Measurements from ENCODE around the gene ZSCAN5C.
"Not testable (repeated sequence)": the region's sequence is repeated elsewhere in the genome, so short reads cannot be mapped to it uniquely, and the experiment has no call there.

The ZSCAN5C gene, protein sequence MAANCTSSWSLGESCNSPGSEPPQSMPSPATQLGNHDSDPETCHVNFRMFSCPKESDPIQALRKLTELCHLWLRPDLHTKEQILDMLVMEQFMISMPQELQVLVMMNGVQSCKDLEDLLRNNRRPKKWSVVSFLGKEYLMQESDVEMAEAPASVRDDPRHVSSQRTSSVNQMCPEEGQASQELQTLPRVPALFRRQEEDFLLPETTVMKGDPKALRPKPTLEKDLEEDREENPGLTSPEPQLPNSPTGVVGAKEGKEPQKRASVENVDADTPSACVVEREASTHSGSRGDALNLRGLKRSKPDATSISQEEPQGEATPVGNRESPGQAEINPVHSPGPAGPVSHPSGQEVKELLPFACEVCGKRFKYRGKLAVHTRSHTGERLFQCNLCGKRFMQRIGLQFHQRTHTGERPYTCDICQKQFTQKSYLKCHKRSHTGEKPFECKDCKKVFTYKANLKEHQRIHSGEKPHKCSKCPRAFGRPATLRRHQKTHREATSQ

DNA sequence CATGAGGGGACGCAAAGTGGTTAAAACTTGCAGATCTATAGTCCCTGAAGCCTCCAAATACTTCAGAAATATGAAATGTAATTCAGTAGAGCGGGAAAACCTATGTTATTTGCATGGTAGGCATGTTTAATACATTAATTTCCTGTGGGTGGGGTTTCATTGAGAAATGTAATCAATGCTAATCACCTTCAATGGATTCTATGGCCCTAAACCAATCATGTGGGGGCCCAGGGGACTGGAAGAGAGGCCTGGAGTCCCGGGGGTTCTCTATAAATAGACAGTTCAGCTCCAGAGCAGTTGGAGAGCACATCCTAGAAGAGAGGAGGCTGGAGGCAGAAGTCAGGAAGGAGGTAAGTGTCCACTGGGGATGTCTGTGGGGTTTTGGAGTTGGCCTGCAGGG, at the start of gene ZSCAN5C:
TSS of gene ZSCAN5C (plus strand) at position 301 of the 400 bp plus-strand sequence. CDS start 3,641 bp downstream, outside the sequence.
- no peak for DNase-seq (ENCODE audit: low spot score)

DNA sequence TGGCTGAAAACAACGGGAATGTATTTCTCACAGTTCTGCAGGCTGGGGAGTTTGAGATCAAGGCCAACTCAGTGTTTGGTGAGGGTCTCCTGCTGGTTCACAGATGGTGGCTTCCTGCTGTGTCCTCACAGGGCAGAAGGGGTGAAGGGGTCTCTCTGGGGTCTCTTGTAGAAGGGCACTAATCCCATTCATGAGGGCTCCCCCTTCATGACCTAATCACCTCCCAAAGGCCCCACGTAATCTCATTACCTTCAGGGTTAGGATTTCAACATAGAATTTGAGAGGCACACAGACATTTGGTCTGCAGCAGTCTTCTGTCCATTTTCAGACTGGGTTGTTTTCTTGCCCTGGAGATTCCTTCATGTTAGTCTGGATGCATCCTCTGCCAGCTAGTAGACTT, 49.4 kb upstream of the ZSCAN5C start:
- no peak for DNase-seq (ENCODE audit: low spot score)

DNA sequence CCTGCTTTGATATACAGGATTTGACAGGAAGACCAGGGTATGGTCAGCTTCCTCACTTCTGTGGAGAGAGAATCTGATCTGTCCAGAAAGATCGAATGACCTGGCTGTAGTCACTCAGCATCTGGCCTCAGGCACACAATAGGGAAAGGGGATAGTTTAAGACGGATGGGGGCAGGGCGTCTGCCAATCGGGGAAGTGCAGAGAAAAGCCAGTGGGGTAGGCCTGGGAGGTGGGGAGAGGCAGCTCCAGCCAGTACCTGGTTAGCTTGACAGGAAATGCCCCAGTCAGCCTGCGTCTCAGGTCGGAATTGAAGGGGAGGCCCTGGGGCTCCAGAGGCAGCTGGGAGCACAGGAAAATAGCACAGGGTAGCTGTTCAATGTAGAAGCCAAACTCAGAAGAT, 48.6 kb upstream of the ZSCAN5C start:
- peak; percentile 74 for DNase-seq (ENCODE audit: low spot score)

DNA sequence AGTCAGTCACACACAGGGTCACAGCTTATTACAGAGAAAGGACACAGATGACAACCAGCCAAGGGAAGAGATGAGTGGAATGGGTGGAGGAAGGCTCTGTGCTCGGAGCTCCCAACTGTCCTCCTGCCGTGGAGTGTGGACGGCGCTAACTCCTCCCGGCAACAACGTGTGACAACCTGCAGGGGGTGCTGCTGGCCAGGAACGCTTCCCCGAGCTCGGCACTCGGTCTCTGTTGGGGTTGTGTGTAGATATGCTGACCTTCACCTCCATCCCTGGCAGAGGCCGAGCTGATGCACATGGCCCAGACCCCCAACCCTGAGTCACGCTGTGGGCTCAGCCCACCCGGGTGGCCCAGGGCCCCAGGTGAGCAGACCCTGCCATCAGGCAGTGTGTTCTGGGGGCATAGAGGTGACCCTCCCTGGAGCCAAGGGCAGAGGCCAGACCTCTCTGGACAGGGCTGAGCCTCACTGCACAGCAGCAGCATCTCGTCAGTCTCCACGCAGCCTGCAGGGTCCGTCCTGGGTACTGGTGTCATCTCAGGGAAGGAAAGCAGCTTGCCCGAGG, 46.9 kb upstream of the ZSCAN5C start:
- DNase-seq (ENCODE audit: low spot score) = peak; percentile 85

DNA sequence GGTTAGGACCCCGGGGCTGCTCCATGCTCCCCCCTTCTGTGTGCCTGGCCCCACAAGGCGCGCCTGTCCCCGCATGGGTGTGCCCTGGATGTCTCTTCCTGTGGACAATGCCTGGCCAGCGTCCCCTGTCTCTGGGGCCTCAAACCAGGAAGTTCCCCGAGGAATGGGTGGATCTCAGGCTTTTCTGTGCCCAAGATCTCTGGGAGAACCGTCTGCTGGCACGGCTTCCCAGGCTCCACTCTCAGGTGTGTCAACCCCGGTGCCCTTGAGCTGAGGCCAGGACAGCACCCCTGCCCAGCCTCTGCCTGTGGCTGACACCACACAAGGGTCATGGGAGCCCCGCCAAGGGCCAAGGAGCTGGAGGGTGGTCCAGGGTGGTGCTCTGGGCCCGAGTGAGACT, 45.3 kb upstream of the ZSCAN5C start:
- DNase-seq (ENCODE audit: low spot score) = no peak

DNA sequence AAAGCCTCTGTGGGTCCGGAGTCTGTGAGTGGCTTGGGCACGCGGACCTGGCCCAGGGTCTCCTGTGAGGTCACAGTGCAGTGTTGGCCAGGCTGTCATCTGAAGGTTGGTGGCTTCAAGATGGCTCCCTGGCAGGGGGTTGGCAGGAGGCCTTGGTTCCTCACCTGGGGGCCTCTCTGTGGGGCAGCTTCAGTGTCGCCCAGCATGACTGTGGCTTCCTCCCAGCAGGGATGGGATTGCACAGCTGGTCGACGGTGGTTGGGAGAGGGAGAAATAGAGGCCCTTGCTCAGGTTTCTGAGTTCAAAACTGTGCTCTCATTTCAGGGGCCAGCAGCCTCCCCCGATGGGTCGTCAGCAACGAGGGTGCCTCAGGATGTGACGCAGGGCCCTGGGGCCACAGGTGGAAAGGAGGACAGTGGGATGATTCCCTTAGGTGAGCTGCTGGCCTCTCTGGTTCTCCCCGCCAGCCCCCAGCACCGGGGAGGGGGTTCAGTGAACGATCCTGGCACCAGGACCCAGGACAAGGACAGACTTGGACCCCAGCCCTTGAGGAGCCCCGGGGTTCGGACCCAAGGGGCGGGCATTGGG, 43.8 kb upstream of the ZSCAN5C start:
- DNase-seq (ENCODE audit: low spot score) = no peak

DNA sequence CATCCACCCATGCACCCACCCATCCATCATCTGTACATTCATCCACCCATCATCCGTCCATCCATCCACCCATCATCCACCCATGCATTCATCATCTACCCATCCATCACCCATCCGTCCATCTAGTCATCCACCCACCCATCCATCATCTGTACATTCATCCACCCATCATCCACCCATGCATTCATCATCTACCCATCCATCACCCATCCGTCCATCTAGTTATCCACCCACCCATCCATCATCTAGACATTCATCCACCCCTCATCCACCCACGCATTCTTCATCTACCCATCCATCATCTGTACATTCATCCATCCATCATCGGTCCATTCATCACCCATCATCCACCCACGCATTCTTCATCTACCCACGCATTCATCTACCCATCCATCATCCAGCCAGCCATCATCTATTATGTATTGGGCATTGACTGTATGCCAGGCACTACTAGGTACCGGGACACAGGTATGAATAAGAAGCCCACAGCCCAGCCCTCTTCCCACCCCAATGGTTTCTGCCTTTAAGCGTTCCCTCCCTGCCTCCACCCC, 43.0 kb upstream of the ZSCAN5C start:
- DNase-seq (ENCODE audit: low spot score) = no peak

DNA sequence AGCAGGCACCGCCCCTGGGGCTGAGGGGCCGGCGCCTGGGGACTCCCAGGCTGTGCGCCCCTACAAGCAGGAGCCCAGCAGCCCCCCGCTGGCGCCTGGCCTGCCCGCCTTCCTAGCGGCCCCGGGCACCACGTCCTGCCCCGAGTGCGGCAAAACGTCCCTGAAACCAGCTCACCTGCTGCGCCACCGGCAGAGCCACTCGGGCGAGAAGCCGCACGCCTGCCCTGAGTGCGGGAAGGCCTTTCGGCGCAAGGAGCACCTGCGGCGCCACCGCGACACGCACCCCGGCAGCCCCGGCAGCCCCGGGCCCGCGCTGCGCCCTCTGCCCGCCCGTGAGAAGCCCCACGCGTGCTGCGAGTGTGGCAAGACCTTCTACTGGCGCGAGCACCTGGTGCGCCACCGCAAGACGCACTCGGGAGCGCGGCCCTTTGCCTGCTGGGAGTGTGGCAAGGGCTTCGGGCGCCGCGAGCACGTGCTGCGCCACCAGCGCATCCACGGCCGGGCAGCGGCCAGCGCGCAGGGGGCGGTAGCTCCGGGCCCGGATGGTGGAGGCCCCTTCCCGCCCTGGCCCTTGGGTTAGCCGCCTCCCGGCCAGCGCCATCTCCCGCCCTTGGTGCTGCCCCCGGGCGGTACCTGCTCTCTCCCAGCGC, 42.3 kb upstream of the ZSCAN5C start:
- no peak for DNase-seq (ENCODE audit: low spot score)

DNA sequence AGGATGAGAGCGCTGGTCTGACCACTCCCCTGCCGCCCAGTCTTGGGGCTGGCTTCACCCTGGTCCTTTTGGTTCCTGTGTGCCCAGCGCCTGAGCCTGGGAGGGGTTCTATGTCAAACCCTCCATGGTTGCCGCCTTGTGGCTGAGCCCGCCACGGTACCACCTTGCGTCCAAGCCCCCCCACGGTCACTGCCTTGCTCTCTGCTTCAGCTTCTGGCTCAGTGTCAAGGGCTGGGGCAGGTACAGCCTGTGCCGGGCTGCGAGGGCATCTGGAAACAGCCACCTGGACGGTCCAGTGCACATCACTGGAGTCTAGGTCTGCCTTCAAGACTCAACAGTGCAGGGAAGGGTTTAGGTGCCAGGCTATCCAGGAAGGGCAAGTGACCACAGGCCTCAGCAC, 40.5 kb upstream of the ZSCAN5C start:
- DNase-seq (ENCODE audit: low spot score) = no peak

DNA sequence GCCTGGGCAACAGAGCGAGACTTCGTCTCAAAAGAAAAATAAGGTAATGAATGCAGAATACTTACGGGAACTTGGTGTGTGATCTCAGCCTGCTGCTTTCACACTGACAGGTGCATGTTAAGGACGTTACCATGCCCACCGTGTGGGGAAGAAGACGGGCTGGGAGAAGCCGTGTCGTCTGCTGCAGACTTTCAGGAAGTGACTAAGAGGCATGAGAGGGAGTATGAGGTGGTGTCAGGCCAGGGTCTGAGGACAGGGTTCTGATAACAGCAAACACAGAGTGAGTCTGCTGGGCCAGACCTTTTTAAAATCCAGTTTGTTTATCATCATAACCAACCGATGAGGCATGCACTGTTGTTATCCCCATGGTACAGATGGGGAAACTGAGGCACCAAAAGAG, 39.8 kb upstream of the ZSCAN5C start:
- DNase-seq (ENCODE audit: low spot score) = no peak

DNA sequence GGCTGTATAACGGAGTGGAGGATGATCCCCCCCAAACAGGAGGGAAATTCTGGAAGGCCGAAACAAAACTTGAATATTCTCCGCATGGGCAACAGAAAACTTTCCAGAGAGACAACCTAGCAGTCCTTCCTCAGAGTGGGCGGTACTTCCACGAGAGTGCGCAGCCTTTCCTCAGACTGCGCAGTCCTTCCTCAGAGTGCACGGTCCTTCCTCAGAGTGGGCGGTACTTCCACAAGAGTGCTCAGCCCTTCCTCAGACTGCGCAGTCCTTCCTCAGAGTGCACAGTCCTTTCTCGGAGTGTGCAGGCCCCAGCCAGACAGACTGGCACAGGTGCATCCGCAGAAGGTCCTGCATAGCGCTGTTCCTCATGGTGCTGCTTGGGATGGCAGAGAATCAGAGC, 39.0 kb upstream of the ZSCAN5C start:
- no peak for DNase-seq (ENCODE audit: low spot score)

DNA sequence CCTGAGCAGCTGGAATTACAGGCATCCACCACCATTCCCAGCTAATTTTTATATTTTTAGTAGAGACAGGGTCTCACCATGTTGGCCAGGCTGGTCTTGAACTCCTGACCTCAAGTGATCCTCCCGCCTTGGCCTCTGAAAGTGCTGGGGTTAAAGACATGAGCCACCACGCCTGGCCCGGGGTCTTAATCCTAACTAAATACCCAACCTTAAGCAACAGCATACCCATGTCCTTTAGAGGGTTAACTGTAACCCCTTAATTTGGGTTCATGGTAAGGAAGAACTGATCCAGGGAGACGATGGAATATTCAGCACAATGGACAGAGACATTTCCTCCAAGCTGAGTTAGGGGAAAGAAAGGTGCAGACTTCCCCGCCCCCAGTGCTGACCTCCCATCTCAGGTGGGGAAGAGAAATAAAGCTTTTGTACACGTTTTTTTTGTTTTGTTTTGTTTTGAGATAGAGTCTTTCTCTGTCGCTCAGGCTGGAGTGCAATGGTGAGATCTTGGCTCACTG, 35.0 kb upstream of the ZSCAN5C start:
- peak; percentile 80 for DNase-seq (ENCODE audit: low spot score)

DNA sequence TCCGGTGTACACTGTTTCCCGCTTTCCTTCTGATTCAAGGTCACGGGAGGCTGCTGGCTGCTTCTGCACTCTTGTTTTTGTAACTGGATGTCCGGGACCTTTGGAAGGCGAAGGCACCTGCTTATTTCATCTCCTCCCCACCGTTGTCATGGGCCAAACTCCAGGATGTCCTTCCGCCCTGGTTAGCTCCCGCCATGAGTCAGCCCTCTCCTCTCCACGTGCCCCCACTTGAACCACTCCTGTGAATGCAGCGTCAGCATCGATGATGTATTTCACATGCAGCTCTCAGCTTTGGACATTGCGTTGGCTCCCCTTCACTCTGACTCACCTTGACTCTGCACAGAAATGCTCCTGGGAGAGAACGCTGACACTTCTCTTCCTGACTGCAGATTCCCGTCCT, 31.8 kb upstream of the ZSCAN5C start:
- DNase-seq (ENCODE audit: low spot score) = no peak

DNA sequence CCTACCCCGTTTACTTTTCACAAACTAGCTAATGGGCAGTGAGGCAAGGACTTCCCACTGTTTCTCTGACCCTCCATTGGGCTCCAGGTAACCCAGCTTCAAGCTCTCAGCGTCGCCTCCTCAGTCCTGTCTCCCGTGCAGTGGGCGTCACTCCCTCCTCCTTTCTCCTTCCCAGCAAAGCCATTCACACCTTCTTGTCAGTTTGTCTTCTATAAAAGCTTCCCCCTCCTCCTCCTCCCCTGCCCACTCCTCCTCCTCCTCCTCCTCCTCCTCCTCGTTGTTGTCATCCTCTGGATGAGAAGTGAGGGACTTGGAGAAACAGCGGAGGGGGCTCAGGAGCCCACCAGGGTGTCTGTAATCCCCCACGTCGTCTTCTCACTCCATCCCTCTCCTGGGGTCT, 28.0 kb upstream of the ZSCAN5C start:
- DNase-seq (ENCODE audit: low spot score) = no peak

DNA sequence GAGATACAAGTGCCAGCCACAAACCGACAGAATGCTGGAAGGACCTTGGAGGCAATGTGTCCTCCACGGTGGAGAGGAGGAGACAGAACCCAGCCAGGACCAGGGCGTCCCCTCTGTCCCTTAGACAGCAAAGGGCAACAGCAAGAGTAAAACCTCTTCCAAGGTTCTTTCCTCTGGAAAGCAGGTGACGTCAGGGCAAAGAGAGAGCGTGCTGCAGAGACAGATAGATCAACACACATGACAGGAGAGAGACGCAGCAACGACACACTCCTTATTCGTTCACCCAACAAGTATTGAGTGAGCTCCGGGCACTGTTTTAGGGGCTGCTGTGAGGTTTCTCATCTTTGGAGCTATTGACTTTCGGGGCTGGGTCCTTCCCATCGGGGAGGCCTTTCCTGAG, 27.5 kb upstream of the ZSCAN5C start:
- no peak for DNase-seq (ENCODE audit: low spot score)

DNA sequence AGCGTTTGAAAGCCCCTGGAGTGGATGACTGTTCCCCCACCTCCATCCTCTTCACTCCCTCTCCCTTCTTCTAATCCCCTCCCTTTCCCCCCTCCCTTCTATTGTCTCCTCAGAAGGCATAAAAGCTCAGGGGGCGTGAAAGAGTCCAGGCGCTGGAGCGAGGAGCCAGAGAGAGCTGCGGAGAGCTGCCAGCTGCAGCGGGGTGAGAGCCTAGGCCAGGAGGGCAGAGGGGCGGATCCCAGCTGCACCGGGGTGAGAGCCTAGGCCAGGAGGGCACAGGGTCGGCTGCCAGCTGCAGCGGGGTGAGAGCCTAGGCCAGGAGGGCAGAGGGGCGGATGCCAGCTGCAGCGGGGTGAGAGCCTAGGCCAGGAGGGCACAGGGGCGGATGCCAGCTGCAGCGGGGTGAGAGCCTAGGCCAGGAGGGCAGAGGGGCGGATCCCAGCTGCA, 26.2 kb upstream of the ZSCAN5C start, which contains the start of gene GALP:
TSS of gene GALP (plus strand) at position 148 of the 447 bp plus-strand sequence. CDS start 1,101 bp downstream, outside the sequence.
- DNase-seq (ENCODE audit: low spot score) = not testable (repeated sequence)

DNA sequence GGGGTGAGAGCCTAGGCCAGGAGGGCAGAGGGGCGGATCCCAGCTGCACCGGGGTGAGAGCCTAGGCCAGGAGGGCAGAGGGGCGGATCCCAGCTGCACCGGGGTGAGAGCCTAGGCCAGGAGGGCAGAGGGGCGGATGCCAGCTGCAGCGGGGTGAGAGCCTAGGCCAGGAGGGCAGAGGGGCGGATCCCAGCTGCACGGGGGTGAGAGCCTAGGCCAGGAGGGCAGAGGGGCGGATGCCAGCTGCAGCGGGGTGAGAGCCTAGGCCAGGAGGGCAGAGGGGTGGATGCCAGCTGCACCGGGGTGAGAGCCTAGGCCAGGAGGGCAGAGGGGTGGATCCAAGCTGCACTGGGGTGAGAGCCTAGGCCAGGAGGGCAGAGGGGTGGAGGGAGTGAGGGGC, 25.8 kb upstream of the ZSCAN5C start:
- not testable (repeated sequence) for DNase-seq (ENCODE audit: low spot score)

DNA sequence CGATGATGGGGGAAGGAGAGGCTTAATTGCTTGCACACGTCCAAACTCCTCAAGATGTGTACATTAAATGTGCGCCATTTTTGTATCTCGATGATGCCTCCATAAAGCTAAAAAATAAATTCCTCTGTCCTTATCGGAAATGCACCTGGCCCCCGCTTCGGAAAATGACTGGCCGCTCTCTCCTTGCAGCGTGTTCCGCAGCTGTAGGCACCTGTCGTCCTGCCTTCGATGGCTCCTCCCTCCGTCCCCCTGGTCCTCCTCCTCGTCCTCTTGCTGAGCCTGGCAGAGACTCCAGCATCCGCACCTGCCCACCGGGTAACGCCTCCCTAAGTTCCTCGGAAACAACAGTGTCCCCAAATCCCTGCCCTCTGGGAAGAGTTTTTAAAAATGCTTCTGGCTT, 25.2 kb upstream of the ZSCAN5C start:
- DNase-seq (ENCODE audit: low spot score) = no peak

DNA sequence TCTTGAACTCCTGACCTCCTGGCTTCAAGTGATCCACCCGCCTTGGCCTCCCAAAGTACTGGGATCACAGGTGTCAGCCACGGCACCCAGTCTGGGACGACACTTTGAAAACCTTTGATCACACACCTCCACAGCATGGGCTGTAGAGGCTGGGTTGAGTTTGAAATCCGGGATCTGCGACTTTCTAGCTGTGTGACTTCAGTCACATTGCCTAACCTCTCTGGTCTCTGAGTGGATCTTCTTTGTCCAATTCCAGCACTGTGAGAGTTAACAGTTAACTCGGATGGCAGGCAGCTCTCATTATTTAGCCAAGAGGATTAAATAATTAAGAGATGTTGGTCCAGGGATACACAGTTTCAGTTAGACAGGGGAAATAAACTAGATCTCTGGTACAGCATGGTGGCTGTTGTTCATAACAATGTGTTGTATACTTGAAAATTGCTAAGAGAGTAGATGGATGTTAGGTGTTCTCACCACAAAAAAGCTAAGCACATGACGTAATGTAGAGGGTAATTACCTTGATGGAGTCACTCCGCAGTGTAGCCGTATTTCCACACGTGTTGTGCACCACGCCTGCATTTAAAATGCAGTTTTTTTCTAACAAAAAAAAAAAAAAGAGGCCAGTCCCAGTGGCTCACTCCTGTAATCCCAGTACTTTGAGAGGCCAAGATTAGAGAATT, 24.4 kb upstream of the ZSCAN5C start:
- DNase-seq (ENCODE audit: low spot score) = no peak

DNA sequence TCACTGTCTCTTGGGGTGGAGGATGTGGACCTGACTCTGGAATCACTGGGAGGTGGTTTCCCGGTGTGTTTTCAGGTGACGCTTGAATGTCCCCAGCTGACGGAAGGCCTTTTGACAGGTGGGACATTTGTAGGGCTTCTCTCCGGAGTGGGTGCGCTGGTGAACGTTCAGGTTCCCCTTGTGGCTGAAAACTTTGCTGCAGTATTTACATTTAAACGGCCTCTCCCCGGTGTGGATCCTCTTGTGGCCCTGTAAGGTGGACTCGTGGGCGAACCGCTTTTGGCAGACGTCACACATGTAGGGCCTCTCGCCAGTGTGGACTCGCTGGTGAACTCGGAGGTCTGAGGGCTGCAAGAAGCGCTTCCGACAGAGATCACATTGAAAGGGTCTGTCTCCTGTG, 12.3 kb upstream of the ZSCAN5C start:
- no peak for DNase-seq (ENCODE audit: low spot score)

DNA sequence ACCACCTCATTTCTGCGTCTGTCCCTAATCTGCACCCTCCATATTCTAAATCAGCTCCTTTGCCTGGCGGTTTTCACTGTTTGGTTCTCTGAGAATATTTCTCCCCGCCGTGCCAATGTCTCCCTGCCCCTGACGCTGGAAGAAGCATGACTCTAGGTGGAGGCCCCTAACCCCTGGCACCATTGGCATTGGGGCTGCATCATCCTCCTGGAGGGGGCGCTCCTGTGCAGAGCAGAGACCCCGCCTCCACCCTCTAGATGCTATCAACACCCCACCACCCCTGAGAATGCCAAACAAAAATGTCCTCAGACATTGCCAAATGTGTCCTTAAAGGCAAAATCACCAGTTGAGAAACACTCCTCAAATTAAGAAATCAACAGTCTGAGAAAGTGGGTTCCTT, 11.0 kb upstream of the ZSCAN5C start:
- no peak for DNase-seq (ENCODE audit: low spot score)
